HCT116 (cell line): ENCODE data around the gene RBM28. TPM values are rescaled to one million over a fixed set of nuclear protein-coding genes. Genes with fewer than 3 reads are reported as not detected.

ENCODE experiments used
- ATAC-seq: fragments of 200-7000 bp; cut with Tn5 transposase; 2 replicates; pipeline ENCODE4 v1.9.1; 2020; ENCODE audit warnings: mild to moderate bottlenecking, moderate library complexity
- BruUV-seq: library from RNA; stranded (reverse); fragments of 400-500 nt; replicated peaks from 2 replicates; lab custom pipeline; 2021; lab: Mats Ljungman, UMichigan
- CTCF ChIA-PET: fragments of 300-600 bp; sonication (Branson Sonifier 250); formaldehyde crosslinking; loops from one replicate; lab custom pipeline; 2021; ENCODE audit warnings: antibody characterized with exemption; lab: Charles Lee
- POLR2A ChIA-PET: fragments of 300-600, 350-600 bp; sonication (Branson Sonifier 250); formaldehyde crosslinking; loops from one replicate; lab custom pipeline; 2021; ENCODE audit warnings: antibody characterized with exemption; lab: Charles Lee
- RAD21 ChIA-PET, 2 experiments: fragments of 300-600 bp; sonication (Branson Sonifier 250); formaldehyde crosslinking; loops; one replicate each; lab custom pipeline; 2023; ENCODE audit warnings: low total read pairs in 2 of 2; ENCODE audit not compliant: uncharacterized antibody in 2 of 2, unreplicated experiment in 2 of 2, low non-redundant PET in 1 of 2; lab: Charles Lee
- DNase-seq: peaks from one replicate; pipeline ENCODE4 v3.0.0-alpha.2; 2010; ENCODE audit warnings: low read depth, low spot score
- H2AFZ ChIP-seq: fragments of 200-600 bp; shearing (Covaris generic), sonication (generic); 2 replicates; pipeline ENCODE4 v1.6.1; 2017; ENCODE audit warnings: low read depth, mixed run types, mixed read lengths, antibody characterized with exemption, low read length; ENCODE audit not compliant: poor library complexity, severe bottlenecking
- H3K27ac ChIP-seq: 2 replicates; pipeline ENCODE4 v1.5.1; 2012; ENCODE audit warnings: low read depth, low read length
- H3K27me3 ChIP-seq: fragments of 200-600 bp; sonication (generic); 2 replicates; pipeline ENCODE4 v1.6.1; 2016; ENCODE audit warnings: mixed run types, low read length, mixed read lengths; ENCODE audit not compliant: insufficient read depth
- H3K36me3 ChIP-seq, 2 experiments: fragments of 200-500 bp in 1 of 2; fragments of 200-600 bp in 1 of 2; sonication (Bioruptor generic) in 1 of 2; sonication (generic) in 1 of 2; 2 replicates each; pipeline versions ENCODE4 v1.5.1 to v1.6.1; 2014 to 2016; ENCODE audit warnings: low read length in 2 of 2, inconsistent platforms in 1 of 2, mixed read lengths in 1 of 2, mixed run types in 1 of 2; ENCODE audit not compliant: insufficient read depth in 2 of 2, control insufficient read depth in 1 of 2
- H3K4me1 ChIP-seq, 2 experiments: fragments of 200-600 bp in 1 of 2; sonication (generic) in 1 of 2; 2 replicates each; pipeline versions ENCODE4 v1.5.1 to v1.6.1; 2012 to 2017; ENCODE audit warnings: low read length in 2 of 2, inconsistent platforms in 1 of 2, mild to moderate bottlenecking in 1 of 2, mixed read lengths in 1 of 2, mixed run types in 1 of 2, moderate library complexity in 1 of 2; ENCODE audit not compliant: insufficient read depth in 2 of 2, control insufficient read depth in 1 of 2
- H3K4me2 ChIP-seq: fragments of 200-600 bp; sonication (generic); 2 replicates; pipeline ENCODE4 v1.6.1; 2017; ENCODE audit warnings: mixed run types, low read length, mixed read lengths
- H3K4me3 ChIP-seq, 2 experiments: fragments of 200-600 bp in 1 of 2; sonication (generic) in 1 of 2; replicated peaks in 1 of 2; 2 replicates each; pipeline ENCODE4 v1.5.1; 2011 to 2016; ENCODE audit warnings: low read length in 2 of 2, control low read depth in 1 of 2, low read depth in 1 of 2, mild to moderate bottlenecking in 1 of 2, mixed read lengths in 1 of 2, mixed run types in 1 of 2
- H3K79me2 ChIP-seq: fragments of 200-600 bp; sonication (generic); 2 replicates; pipeline ENCODE4 v1.6.1; 2017; ENCODE audit warnings: mild to moderate bottlenecking, mixed run types, low read length, moderate library complexity, mixed read lengths; ENCODE audit not compliant: insufficient read depth
- H3K9ac ChIP-seq: fragments of 200-600 bp; sonication (generic); 2 replicates; pipeline ENCODE4 v1.6.1; 2016; ENCODE audit warnings: low read length, mixed read lengths
- H3K9me2 ChIP-seq: fragments of 200-600 bp; sonication (generic), shearing (Covaris generic); 2 replicates; pipeline ENCODE4 v1.6.1; 2017; ENCODE audit warnings: mixed run types, mild to moderate bottlenecking, moderate library complexity; ENCODE audit not compliant: insufficient read depth
- H3K9me3 ChIP-seq, 2 experiments: fragments of 200-500 bp in 1 of 2; fragments of 200-600 bp in 1 of 2; sonication (Bioruptor generic) in 1 of 2; sonication (generic) in 1 of 2; 2 replicates each; pipeline ENCODE4 v1.6.1; 2014 to 2017; ENCODE audit warnings: low read length in 2 of 2, mixed read lengths in 2 of 2, inconsistent platforms in 1 of 2, low read depth in 1 of 2, mild to moderate bottlenecking in 1 of 2, mixed run types in 1 of 2, moderate library complexity in 1 of 2; ENCODE audit not compliant: control insufficient read depth in 1 of 2, insufficient read depth in 1 of 2
- H4K20me1 ChIP-seq: fragments of 200-600 bp; sonication (generic), shearing (Covaris generic); 2 replicates; pipeline ENCODE4 v1.6.1; 2017; ENCODE audit warnings: mixed run types, mild to moderate bottlenecking, moderate library complexity; ENCODE audit not compliant: insufficient read depth
- ELF1 ChIP-seq: IDR thresholded peaks from 2 replicates; pipeline ENCODE4 v1.6.1; 2012; ENCODE audit warnings: low read depth, borderline replicate concordance
- EZH2phosphoT487 ChIP-seq: fragments of 200-600 bp; IDR thresholded peaks from 2 replicates; pipeline ENCODE4 v1.6.1; 2018; ENCODE audit warnings: antibody characterized with exemption, borderline replicate concordance
- JUND ChIP-seq: IDR thresholded peaks from 2 replicates; pipeline ENCODE4 v1.6.1; 2012
- SIN3A ChIP-seq: IDR thresholded peaks from 2 replicates; pipeline ENCODE4 v1.6.1; 2012; ENCODE audit warnings: low read depth
- SP1 ChIP-seq: IDR thresholded peaks from 2 replicates; pipeline ENCODE4 v1.6.1; 2012; ENCODE audit warnings: low read depth
- YY1 ChIP-seq: IDR thresholded peaks from 2 replicates; pipeline ENCODE4 v1.6.1; 2011; ENCODE audit warnings: low read length, low read depth, moderate library complexity, mild to moderate bottlenecking; ENCODE audit not compliant: insufficient replicate concordance; ENCODE audit errors: extremely low read depth
- ZFX ChIP-seq: fragments of 450-650 bp; IDR thresholded peaks from 2 replicates; pipeline ENCODE4 v1.6.1; 2017
- ZNF274 ChIP-seq: fragments of 200-500 bp; sonication (Bioruptor generic); IDR thresholded peaks from 2 replicates; pipeline ENCODE4 v1.6.1; 2014; ENCODE audit warnings: mild to moderate bottlenecking, low read depth, low read length, inconsistent platforms
- intact Hi-C: fragments of 100-400 bp; cut with micrococcal nuclease; formaldehyde crosslinking; loops from 2 replicates; pipeline ENCODE4 v1.10.0; 2022
- total RNA-seq: library from RNA; stranded (reverse); gene quantifications from one replicate; pipeline ENCODE4 v1.2.1, GENCODE V29; 2021; ENCODE audit not compliant: unreplicated experiment
- TF ChIP-seq, protein P1 (sequence below): IDR thresholded peaks from 2 replicates; pipeline ENCODE4 v1.6.1; 2012
- TF ChIP-seq, protein P2 (sequence below), 3 experiments: fragments of 200-600 bp in 1 of 3; sonication (generic) in 1 of 3; IDR thresholded peaks in 2 of 3; conservative IDR thresholded peaks in 1 of 3; 2 replicates each; pipeline ENCODE4 v1.5.1; 2012 to 2017; ENCODE audit warnings: low read depth in 2 of 3, low read length in 2 of 3, antibody characterized with exemption in 1 of 3, borderline replicate concordance in 1 of 3, control low read depth in 1 of 3, mild to moderate bottlenecking in 1 of 3, mixed read lengths in 1 of 3, mixed run types in 1 of 3, moderate library complexity in 1 of 3; ENCODE audit not compliant: insufficient read depth in 1 of 3

The RBM28 gene
- total RNA-seq, 1 experiment from 2014 or later, result 66.3 TPM

DNA sequence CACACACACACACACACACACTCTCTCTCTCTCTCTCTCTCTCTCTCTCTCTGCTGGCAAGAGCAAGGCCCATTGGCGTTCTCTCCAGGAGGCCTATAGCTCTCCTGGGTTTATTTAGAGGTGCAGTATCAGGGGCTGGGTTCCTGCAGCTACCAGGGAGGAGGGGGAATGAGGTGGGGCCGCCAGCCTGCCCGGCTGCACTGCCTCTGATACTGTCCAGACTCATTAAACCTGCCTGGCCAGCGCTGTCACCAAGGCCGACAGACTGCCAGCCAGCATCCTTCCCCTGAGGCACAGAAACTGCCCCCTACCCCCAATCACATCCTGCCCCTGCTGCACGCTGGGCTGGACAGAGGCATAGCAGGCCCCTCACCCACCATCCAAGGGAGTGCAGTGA, 13.5 kb upstream of the RBM28 start:
- Histone ChIP-seq H3K4me3 (no peak overlapping the region), H3K4me1 (peaks cover 4 to 14% of the 10 kb centered on the region in 2 experiments), H3K9ac (no peak overlapping the region), H3K36me3 (no peaks in the 10 kb centered on the region), H3K27ac (no peak overlapping the region), H3K27me3 (no peaks in the 10 kb centered on the region), H3K79me2 (no peaks in the 10 kb centered on the region), H3K4me2 (no peak overlapping the region), H3K9me2 (no peaks in the 10 kb centered on the region), H2AFZ (no peak overlapping the region), H4K20me1 (no peaks in the 10 kb centered on the region), H3K9me3 (no peaks in the 10 kb centered on the region)
- ChIA-PET RAD21 (no interaction called here), CTCF (interaction anchor here (1.3 to 2.3 kb wide), 3 partner anchors 10 to 30 kb away, joined by 5 to 14 read pairs (median 7); no protein-coding TSS in a partner anchor), POLR2A (no interaction called here)
- DNase-seq, result no peak
- TF ChIP-seq ZFX (no peak), SP1 (no peak), ELF1 (no peak), SIN3A (no peak), EZH2phosphoT487 (no peak), JUND (no peak), ZNF274 (no peak), YY1 (no peak)
- TF ChIP-seq, protein P1, sequence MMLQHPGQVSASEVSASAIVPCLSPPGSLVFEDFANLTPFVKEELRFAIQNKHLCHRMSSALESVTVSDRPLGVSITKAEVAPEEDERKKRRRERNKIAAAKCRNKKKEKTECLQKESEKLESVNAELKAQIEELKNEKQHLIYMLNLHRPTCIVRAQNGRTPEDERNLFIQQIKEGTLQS, result no peak
- TF ChIP-seq, protein P2, sequence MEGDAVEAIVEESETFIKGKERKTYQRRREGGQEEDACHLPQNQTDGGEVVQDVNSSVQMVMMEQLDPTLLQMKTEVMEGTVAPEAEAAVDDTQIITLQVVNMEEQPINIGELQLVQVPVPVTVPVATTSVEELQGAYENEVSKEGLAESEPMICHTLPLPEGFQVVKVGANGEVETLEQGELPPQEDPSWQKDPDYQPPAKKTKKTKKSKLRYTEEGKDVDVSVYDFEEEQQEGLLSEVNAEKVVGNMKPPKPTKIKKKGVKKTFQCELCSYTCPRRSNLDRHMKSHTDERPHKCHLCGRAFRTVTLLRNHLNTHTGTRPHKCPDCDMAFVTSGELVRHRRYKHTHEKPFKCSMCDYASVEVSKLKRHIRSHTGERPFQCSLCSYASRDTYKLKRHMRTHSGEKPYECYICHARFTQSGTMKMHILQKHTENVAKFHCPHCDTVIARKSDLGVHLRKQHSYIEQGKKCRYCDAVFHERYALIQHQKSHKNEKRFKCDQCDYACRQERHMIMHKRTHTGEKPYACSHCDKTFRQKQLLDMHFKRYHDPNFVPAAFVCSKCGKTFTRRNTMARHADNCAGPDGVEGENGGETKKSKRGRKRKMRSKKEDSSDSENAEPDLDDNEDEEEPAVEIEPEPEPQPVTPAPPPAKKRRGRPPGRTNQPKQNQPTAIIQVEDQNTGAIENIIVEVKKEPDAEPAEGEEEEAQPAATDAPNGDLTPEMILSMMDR (IDR thresholded peaks at IDR 0.05 in 2 of 3, conservative IDR thresholded peaks at IDR 0.05 in 1 of 3; ENCODE audit: borderline replicate concordance in 1 of 3, insufficient read depth in 1 of 3, low read depth in 2 of 3, low read length in 2 of 3), result no peak
- no TSS peak for BruUV-seq
- intact Hi-C loops, result no loop called here
- ATAC-seq, result no peak
